Activated T-cell treated with anti-CD3 and anti-CD28 coated beads for 24 hours (primary cell): ENCODE data around the gene NUP85.
"Not testable (repeated sequence)": the region's sequence is repeated elsewhere in the genome, so short reads cannot be mapped to it uniquely, and the experiment has no call there.

Experiments used
- DNase-seq: peaks from one replicate; pipeline ENCODE4 v3.0.0-alpha.2; 2020; ENCODE audit warnings: low read depth

The NUP85 gene

GRCh38 chr17:75199886-75200618 lies 5.4 kb upstream of the NUP85 start:
- DNase-seq = no peak

DNA sequence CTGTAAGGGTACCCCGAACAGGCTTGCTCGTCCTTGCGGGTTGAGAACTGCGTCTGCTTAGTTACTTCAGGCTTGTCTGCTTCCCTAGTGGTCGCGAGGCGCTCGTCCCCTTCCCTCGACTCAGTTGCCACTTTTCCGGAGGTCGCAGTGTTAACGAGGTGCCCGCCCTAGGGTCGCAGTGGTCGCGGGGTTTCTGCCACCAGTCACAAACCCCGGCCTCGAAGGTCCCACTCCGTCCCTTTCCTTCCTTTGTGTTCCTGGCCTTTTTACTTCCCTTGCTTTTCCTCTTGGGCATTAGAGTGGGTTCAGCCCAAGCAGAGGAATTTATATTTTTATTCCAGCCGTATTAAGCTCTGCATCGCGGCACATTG lies 299 bp downstream of the NUP85 start:
- DNase-seq = no peak

GRCh38 chr17:75207050-75207407 lies 1.6 kb downstream of the NUP85 start:
- DNase-seq = not testable (repeated sequence)

DNA sequence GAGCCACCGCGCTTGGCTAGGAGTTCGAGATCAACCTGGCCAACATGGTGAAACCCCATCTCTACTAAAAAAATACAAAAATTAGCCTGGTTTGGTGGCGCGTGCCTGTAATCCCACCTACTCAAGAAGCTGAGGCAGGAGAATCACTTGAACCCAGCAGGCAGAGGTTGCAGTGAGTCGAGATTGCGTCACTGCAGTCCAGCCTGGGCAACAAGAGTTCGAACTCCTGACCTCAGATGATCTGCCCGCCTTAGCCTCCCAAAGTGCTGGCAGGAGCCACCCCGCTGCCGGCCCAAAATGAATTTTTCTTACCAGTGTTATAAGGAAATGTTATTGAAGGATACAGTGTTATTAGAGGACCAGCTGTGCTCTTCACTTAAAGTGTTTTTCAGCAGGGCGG lies 2.3 kb downstream of the NUP85 start:
- DNase-seq = no peak

GRCh38 chr17:75208161-75208560 lies 2.7 kb downstream of the NUP85 start:
- no peak for DNase-seq

DNA sequence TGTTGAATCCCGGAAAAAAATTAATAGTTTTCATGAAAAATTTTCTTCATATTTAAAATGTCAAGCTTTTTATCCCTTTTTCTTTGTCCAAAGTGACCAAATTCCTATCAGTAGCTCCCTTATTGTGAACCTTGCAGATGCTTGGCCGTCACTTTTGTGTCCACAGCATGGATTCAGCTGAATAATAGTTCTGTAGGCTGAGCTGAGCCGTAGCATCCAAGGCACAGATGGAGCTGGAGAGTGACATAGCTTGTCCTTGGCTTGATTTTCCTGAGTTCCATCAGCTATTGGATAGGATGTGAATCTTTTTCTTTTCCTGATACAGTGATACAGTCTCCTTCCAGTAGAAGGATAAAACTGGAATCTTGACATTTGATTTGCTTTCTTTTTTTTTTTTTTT lies 3.6 kb downstream of the NUP85 start:
- no peak for DNase-seq

DNA sequence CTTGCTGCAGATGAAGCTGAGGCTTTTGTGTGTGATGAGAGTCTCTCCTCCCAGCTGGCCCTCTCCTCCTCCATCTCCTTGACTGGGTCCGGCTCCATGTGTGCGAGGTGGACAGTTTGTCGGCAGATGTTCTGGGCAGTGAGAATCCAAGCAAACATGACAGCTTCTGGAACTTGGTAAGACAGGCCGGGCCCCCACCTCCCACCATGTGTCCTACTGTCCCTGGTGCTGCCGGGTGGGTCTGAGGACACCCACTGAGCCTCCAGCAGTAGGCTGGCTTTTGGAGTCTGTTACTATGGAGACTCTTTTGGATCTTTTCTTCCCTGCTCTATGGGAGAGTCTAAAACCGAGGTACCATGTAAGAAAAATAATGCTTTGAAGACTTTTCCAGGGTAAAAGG lies 12.7 kb downstream of the NUP85 start:
- DNase-seq = no peak

DNA sequence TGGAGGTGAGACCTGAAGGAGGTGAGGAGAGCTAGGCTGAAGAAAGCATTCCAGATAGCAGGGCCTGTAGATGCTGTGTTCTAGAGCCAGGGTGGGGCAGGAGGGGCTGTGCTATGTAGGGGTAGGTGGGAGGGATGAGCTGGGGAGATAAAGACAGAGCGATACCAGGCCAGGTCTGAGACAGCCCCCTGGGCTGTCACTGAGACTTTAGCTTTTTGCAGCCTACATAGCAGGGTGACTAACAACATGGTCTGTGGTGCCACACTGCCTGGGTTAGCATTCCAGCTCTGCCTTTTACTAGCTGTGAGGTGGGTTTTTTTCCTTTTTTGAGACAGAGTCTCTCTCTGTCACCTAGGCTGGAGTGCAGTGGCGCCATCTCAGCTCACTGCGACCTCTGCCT lies 14.3 kb downstream of the NUP85 start:
- no peak for DNase-seq

DNA sequence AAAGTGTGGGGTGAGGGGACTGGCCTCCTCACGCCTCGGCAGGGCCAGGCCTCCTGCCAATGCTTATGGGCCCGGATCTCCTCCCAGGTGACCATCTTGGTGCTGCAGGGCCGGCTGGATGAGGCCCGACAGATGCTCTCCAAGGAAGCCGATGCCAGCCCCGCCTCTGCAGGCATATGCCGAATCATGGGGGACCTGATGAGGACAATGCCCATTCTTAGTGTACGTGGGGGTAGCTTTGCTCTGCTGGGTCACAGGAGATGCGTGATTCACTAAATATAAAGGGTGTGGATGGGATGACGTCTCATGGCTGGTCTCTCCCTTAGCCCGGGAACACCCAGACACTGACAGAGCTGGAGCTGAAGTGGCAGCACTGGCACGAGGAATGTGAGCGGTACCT lies 19.5 kb downstream of the NUP85 start:
- no peak for DNase-seq

DNA sequence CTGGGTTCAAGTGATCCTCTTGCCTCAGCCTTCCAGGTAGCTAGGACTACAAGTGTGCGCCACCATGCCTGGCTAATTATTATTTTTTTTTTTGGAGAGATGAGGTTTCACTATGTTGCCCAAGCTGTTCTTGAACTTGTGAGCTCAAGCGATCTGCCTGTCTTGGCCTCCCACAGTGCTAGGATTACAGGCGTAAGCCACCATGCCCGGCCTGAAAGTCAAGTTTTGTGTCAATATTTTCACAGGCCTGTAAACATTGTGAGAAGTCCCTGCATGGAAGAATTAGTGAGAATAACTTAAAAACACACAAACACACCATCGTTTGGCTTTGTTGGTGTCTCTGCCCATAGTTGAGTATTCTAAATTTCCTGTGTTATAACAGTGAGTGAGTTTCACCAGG lies 22.2 kb downstream of the NUP85 start:
- DNase-seq = no peak

DNA sequence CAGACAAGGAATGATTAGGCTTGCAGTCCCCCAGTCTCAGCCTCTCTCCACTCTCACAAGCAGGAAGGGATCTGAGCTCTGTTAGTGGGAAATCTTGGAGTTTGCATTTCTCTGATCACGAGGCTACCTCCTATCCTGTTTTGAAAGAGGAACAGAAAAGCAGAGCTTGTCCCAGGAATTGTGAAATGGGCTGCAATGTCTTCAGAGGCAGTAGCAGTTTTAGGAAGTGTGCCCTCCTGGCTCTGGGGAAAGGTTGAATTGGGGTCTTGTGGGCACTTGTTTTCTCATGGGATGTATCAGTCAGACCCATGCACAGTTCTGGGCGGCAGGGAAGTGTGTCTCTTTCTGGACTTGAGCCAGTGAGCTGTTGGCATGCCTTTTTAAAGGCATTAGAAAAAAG lies 22.8 kb downstream of the NUP85 start:
- no peak for DNase-seq

- no peak for DNase-seq
Measured at GRCh38 chr17:75228847-75229246, 23.4 kb downstream of the NUP85 start.

- DNase-seq = no peak
Measured at GRCh38 chr17:75231071-75231470, 25.6 kb downstream of the NUP85 start.

DNA sequence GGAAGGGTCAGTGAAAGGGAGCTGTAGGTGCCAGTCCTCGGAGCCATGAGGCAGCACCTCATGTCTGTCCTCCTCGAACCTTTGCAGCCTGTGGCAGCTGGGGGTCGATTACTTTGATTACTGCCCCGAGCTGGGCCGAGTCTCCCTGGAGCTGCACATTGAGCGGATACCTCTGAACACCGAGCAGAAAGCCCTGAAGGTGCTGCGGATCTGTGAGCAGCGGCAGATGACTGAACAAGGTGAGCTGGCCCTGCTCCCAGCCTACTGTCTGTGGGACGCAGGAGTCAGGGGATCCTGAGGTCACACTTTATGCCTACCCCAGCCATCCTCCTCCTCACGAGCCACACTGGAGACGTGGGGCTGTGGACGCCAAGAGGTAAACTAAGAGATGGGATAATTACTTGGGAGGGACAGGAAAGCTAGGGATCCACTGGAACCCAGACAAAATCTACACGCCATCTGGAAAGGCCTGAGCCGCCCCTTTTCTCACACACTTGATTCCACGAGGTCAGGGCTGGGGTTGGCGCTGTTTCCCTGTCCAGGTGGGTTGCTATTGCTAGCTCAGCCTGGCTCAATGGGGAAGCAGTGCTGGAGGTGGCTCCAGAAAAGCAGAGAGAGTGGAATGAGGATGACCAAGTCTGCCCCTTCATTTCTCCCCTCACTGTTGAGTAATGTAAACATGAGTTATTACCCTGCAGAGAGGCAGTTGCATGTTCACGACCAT lies 26.4 kb downstream of the NUP85 start:
- DNase-seq = no peak

DNA sequence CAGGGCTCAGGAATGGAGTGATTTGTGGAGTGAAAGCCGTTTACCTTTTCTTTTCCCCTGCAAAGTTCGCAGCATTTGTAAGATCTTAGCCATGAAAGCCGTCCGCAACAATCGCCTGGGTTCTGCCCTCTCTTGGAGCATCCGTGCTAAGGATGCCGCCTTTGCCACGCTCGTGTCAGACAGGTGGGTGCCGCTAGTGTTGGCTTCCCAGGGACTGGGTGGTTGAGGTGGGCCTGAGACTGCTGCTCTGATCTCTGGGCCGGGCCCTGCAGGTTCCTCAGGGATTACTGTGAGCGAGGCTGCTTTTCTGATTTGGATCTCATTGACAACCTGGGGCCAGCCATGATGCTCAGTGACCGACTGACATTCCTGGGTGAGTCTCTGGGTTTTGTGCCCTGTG lies 27.3 kb downstream of the NUP85 start:
- no peak for DNase-seq

GRCh38 chr17:75237100-75238014 lies 31.9 kb downstream of the NUP85 start:
- DNase-seq = no peak

DNA sequence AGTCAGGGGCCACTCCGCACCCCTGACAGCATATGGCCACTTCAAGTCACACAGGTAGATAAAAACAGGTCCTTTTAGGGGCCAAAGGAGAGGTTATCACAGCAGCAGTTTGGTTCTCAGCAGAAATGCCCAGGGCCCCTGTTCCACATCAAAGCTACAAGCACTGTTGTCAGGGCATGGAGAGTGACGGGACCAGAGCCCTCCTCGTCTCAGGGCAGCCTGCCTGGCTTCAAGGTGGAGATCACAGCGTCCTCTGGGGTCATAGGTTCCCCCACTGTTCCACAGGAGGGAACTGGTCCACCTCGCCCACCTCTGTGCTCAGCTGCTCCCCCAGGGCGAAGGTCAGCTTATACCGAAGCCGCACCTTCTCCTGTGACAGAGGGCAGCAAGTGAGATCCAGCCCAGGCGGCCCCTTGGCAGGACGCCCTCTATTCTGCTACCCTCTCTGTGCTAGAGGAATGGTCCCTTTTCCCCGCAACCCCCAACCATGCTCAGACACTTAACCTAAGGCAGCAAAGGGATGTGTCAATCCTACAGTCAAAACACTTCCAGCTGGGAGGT lies 32.6 kb downstream of the NUP85 start:
- no peak for DNase-seq

- peak; percentile 47 for DNase-seq
Measured at GRCh38 chr17:75238684-75239191, 33.3 kb downstream of the NUP85 start.

DNA sequence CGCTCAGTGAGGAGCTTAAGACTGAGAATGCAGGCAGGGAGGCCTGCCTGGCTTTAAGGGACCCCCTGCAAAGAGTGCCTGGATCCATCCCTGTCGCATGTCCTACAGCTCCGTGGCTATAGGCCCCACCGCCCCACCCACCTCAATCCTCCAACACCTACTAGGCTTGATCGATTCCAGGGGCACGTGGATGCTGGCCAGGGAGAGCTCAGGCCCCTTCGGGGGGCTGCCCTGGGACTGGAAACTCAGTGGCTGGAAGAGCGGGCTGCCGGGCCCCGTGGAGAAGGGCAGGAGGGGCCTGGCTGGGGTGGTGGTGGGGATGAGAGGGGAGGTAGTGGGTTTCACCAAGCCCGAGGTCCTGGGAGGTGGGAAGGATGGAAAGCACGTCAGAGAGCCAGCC lies 33.7 kb downstream of the NUP85 start:
- no peak for DNase-seq

DNA sequence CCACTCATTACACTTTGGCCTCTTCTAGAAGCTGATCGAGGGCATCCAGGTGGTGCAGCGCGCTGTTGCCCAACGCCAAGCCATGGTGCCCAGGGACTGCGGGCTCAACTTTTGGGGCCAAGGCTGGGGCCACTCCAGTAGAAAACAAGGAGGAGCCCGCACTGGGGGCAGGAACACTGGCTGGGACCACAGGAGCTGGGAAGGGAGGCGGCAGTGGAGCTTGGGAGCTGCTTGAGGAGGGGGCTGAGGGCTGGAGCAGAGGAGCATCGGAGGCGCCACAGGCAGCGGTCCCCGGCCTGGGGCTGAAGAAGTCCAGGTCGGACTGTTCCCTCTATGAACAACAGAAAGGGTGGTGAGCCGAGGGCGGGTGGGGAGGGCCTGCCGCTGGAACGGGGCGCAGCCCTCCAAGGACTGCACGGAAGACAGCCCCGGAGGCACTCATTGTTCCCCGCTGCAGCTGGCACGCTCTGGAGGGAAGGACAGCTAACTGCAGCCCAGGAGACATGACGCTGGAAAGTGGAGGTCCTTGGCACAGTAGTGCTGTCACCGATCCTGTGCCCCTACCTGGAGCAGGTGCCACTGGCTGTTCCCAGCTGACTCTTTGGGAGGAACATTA lies 34.4 kb downstream of the NUP85 start:
- DNase-seq = no peak

DNA sequence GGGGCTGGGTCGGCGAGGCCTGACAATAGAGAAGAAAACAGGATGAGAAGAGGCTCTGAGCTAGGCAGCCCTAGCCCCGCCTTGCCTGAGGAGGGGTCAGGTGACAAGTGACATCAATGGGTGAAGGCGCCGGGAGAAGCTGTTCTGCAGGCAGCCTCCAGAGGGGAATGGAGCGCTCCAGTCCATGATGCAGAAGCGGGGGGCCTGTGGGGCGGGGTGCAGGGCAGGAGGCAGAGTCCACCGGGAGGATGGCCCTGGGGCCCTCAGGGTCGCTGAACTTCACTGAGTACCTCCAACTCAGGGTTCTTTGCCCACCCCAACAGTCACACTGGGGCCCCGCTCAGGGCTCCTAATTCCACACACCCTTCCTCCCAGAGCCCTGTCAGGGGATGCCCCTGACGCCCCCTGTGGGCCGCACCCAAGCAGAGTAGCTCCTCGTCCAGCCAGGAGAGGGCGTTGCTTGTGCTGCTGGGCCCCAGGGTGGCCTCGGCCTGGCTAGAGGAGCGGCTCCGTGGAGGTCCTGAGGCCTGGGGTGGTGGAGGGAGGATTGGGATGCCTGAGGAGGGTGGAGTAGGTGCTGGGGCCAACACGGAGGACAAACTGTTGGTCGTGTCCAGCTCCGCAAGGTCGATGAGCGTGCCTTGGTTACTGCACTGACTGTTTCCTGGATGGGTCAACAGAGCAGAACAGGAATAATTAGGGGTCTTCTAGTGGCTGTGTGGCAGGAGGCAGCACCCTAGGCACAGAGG lies 35.1 kb downstream of the NUP85 start:
- peak; percentile 26 for DNase-seq
